HG03025 (cell line): ENCODE measurements around the gene TCF23.
"Not testable (repeated sequence)": the region's sequence is repeated elsewhere in the genome, so short reads cannot be mapped to it uniquely, and the experiment has no call there.

Experiments used
- ATAC-seq: cut with Tn5 transposase; IDR thresholded peaks from one replicate; pipeline ENCODE4 v1.9.1; 2021; ENCODE audit warnings: mild to moderate bottlenecking, moderate library complexity; ENCODE audit not compliant: unreplicated experiment, low FRiP score

TCF23 gene

GRCh38 chr2:27152102-27152795 lies 3.4 kb downstream of the TCF23 start:
- no peak for ATAC-seq

DNA sequence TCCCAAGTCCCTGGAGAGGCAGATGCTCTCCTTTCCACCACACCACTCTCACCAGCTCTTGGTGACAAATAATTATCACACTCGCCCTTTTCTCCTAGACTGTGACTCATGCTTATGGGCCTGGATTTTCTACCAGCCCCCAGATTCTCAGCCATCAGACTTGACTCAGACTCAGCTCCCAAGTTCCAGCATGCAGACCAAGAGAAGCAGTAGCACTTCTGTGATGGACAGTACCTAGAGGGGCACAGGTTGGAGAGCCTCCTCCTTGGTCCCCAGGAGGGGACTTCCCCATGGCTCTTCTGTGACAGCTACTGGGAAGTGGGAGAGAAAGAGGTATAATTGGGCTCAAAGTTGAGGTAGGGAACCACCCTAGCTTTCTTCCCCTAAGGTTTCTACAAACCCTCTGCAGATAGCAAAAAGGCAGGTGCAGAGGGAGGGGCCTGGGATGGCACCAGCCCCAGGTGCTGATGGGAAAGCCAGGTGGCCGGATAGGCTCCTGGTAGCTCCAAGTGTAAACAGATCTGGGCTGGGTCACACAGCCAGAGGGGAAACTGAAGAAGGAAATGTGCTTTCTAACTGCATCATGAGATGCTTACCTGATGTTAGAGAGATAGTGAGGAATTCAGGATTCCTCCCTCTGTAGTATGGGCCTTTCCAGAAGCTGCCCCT lies 4.1 kb downstream of the TCF23 start:
- no peak for ATAC-seq

DNA sequence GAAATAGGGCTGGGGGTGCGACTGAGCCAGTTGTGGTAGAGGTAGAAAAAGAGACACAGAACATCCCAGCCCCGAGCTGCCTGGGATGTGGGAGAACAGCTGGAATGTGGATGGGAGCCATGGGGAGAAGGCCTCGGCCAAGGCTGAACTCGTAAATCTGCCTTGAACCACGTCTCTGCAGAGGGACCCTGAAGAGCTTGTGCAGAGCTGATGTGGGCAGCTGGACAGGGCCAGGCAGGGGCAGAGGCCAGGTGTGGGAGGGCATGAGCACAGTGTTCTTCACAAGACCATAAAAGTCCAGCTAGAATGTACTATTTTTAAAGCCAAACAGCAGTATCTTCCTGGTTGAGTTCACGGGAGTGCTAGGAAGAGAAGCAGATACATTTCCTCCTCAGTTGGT lies 5.7 kb downstream of the TCF23 start:
- no peak for ATAC-seq

DNA sequence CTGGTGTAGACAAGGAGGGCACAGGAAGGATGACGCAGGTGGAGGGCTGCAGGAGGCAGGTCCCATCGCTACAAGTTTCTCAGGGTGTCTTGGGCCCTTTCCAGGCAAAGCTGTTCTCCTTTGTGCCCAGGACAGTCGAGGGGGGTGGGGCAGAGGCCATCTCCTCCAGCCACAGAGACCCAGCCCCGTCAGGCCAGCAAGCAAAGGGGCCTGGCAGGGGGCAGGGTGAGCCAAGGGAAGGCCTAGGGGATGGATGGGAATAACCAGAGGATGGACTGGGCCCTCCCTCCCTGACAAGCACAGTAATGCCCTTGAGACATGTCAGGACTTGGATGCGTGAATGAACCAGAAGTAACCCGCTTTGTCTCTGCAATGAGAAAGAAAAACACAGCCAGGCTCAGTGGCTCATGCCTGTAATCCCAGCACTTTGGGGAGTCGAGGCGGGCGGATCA lies 6.3 kb downstream of the TCF23 start:
- no peak for ATAC-seq

- no peak for ATAC-seq
These were observed 9.7 kb downstream of the TCF23 start for GRCh38 chr2:27158468-27158867.

DNA sequence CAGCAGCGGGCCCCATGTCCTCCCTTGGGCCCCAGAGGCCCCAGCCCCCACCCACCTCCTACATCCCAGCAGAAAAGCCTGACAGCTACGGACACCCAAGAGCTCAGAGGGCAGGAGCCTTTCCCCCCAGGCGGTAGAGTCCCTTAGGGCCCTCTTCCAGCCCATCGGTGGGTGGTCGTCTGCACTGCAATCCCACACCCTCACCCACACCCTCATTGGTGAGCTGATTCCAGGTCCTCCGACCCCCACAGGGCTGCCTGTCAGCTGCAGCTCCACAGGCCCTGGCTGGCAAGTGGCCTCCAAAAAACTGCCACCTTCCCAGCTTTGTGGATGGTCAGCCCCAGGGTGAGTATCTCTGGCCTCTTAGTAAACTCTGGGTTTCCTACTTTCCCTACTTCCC lies 10.5 kb downstream of the TCF23 start:
- no peak for ATAC-seq

DNA sequence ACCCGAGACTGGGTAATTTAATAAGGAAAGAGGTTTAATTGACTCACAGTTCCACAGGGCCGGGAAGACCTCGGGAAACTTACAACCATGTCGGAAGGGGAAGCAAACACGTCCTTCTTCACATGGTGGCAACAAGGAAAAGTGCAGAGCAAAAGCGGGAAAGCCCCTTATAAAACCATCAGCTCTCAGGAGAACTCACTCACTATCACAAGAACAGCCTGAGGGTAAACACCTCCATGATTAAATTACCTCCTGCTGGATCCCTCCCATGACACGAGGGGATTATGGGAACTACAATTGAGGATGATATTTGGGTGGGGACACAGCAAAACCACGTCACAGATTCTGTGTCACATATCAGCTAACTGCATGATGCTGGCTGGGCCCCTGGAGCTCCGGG lies 11.4 kb downstream of the TCF23 start:
- no peak for ATAC-seq

GRCh38 chr2:27162151-27163121 lies 13.6 kb downstream of the TCF23 start:
- no peak for ATAC-seq

DNA sequence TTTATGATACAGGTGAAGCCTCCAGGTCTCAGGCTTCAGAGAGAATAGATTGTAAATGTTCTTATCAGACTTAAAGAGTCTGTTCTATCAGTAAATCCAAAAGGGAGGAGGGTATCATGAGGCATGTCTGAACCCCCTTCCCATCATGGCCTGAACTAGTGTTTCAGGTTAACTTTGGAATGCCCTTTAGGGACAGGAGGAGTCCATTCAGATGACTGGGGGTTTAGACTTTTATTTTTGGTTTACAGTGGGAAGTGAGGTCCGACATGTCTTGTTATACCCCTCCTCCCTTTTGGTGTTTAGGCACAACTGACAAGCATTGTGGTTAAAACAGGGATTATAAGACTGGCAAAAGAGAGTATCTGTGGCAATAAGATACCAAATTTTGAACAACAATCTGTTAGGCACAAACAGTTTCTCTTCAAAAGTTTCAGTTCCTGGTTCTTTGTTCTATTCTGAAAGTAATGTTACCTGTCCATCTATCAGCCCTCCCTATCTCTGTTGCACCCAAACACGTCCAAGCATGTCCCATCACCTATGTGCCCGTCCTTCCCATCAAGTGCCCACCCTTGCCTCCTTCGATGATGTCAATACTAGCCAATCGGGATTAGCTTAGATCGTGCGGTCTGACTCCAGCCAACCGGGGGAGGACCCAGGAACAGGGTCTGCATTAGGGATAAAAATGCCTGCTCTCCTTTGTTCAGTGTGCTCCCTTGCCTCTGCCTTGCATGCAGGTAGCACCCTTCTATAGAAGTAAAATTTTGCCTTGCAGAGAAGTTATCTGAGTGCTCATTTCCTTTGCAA lies 16.4 kb downstream of the TCF23 start:
- ATAC-seq: no peak

- no peak for ATAC-seq
These were observed 22.0 kb downstream of the TCF23 start for GRCh38 chr2:27170581-27171337.

DNA sequence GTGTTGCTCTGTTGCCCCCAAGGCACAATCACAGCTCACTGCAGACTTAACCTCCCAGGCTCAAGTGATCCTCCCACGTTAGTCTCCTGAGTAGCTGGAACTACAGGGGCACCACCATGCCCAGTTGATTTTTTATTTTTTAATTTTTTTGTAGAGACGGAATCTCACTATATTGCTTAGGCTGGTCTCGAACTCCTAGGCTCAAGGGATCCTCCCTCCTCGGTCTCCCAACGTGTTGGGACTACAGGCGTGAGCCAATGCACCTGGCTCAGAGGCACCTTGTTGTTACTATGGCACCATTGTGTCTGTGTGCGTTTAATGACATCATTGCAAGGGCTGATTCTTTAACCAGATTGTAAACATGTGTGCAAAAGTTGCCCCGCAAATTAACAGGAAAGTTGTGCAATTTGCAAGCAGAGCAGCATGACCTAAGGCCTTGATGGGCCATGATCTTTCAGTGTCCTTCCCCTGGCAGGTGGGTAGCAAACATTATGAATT lies 22.6 kb downstream of the TCF23 start:
- no peak for ATAC-seq

DNA sequence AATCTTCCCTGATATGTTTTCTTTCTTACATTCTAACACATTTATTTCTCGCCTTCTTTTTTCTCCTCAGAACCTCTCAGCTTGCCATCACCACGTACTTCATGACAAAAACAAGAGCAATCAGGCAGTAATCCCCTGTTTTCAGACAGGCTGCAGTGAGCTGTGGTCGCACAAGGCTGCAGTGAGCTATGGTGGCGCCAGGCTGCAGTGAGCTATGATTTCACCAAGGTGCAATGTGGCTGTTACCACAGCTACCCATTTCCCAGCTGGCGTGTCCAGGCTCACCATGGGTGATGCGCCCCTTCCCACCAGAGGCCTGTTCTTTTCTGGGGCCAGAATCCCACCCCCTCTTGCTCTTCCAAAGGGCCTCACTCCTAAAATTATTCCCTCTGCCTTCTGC lies 25.8 kb downstream of the TCF23 start:
- ATAC-seq: no peak

DNA sequence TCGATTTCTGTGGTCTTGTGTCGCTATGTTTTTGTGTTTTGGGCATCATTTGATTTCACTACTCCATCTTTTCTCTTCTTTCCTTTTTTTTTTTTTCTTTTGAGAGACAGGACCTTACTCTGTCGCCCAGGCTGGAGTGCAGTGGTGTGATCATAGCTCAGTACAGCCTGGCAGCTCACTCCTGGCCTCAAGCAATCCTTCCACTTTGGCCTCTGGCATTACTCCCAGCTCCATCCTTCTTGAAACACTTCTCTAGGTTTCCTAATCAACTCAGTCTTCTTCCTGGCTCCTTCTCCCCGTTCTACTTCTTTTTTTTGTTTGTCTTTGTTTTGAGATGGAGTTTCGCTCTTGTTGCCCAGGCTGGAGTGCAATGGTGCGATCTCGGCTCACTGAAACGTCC lies 26.5 kb downstream of the TCF23 start:
- no peak for ATAC-seq

- ATAC-seq: not testable (repeated sequence)
These were observed 27.0 kb downstream of the TCF23 start for GRCh38 chr2:27175781-27176180.

DNA sequence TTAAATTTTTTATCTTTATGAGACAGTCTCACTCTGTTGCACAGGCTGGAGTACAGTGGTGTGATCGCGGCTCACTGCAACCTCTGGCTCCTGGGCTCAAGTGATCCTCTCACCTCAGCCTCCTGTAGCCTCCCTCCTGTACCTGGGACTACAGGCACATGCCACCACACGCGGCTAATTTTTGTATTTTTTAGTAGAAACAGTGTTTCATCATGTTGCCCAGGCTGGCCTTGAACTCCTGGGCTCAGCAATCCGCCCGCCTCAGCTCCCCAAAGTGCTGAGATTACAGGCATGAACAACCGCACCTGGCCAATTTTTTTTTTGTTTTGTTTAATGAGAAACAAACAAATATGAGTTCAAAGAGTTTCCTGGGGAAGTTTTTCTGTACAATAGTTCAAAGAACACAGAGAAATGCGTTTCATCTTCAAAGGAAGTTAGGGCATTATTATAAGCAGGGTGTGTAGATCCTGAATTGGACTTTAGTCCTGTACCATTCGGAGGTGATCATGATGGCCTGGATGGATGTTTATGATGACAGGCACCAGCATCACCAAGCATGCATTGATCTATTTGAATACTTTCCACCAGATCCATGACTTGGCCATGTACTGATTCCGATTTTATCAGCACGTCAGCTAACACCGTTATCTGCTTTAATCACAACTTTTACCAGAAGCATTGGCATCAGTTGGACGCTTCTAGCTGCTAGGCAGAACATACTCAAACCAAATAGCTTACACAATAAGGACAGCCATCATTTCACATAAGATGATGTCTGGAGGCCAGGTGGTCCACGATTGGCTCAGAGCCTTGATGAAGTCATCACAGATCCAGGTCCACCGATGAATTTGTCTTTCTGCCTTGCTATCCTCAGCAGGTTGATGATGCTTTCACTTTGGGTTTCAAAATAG lies 28.9 kb downstream of the TCF23 start:
- ATAC-seq: no peak

- ATAC-seq: no peak
These were observed 29.7 kb downstream of the TCF23 start for GRCh38 chr2:27178469-27178868.

DNA sequence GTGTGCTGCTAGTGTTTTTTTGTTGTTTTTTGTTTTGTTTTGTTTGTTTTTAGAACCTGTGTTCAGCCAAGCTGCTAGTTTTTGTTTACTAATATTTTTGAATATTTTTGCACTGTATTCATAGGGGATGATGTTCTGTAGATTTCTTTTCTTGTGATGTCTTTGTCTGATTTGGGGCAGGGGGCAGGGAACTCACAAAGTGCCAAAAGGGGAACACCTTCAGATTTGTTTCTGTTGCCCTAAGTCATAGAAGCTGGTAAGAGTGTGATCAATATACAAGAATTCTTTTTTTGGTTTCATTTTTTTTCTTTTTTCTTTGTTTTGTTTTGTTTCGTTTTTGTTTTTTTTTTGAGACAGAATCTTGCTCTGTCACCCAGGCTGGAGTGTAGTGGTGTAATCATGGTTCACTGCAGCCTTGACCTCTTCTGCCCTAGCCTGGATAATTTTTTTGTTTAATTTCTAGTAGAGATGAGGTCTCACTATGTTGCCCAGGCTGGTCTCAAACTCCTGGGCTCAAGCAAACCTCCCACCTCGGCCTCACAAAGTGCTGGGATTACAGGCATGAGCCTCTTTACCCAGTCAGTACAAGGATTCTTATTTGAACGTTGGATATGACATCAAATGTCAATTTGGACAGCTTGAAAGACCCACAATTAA lies 30.7 kb downstream of the TCF23 start:
- no peak for ATAC-seq

GRCh38 chr2:27182346-27182745 lies 33.5 kb downstream of the TCF23 start:
- no peak for ATAC-seq
